Mucosa of descending colon (tissue), 3 donors: ENCODE results near the gene SIX2. TPM values are rescaled to one million over a fixed set of nuclear protein-coding genes. Genes with fewer than 3 reads are reported as not detected.

Source experiments
- ATAC-seq: fragments of 200-7000 bp; cut with Tn5 transposase; one replicate; pipeline ENCODE4 v1.9.1; 2020; ENCODE audit warnings: mild to moderate bottlenecking, moderate library complexity
- DNase-seq, 3 donors: peaks; one replicate each; pipeline ENCODE4 v3.0.0-alpha.2; 2020
- H3K36me3 ChIP-seq: fragments of 200-600 bp; one replicate; pipeline ENCODE4 v1.8.0; 2021; ENCODE audit warnings: low read depth, mild to moderate bottlenecking
- H3K4me1 ChIP-seq: fragments of 200-600 bp; one replicate; pipeline ENCODE4 v1.8.0; 2021; ENCODE audit warnings: low read depth, mild to moderate bottlenecking
- H3K4me3 ChIP-seq: fragments of 200-600 bp; one replicate; pipeline ENCODE4 v1.8.0; 2021; ENCODE audit warnings: mild to moderate bottlenecking
- H3K9me3 ChIP-seq: fragments of 200-600 bp; one replicate; pipeline ENCODE4 v1.8.0; 2021; ENCODE audit warnings: mild to moderate bottlenecking
- intact Hi-C, 2 donors: fragments of 100-400 bp; cut with DNase I in 1 of 2; cut with micrococcal nuclease in 1 of 2; formaldehyde crosslinking; loops; one replicate each; pipeline versions ENCODE4 v1.11.0 to v1.11.1; 2022; cut with DNase I, micrococcal nuclease
- total RNA-seq, 3 donors: library from RNA; stranded (reverse); fragmentation: NEBNext Ultra II Directional in 2 of 3; extraction: Animal tissue kit (Norgen Biotek cat#: 25700) in 2 of 3; gene quantifications; one replicate each; pipeline versions ENCODE4 v1.2.1 to v1.2.4, GENCODE V29; 2021 to 2023
- TF ChIP-seq, protein P1 (sequence below): fragments of 200-600 bp; IDR thresholded peaks from one replicate; pipeline ENCODE4 v1.8.0; 2022; ENCODE audit warnings: antibody characterized with exemption, mild to moderate bottlenecking
- donor health status: DM: no; HTN: no; CAD: no; lungs with moderate emphysema.
- donor health status: DM: no; HTN: no; CAD: no.
- donor health status: DM: no; HTN: yes; CAD: no.

Gene SIX2
- total RNA-seq, 3 donors from 2014 or later: 0.12 TPM; not detected in 2

DNA sequence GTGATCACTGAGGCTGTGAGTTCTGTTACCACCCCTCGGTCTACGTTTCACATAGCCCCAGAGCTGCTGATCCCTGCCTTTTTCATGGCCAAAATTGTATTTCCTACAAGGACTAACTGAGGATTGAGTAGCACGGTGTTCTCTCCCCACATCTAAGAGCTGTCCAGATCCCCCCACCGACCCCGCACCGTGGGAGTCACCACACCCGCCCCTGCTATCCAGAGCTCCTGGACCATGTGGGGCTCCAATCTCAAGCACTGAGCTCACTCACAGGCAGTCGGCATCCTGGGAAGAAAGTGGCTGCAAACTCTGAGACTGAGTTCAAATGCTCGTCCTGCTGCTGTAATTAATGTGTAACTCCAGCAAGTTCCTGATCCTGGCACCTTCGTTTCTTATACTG, 9.7 kb downstream of the SIX2 start:
- H3K36me3 ChIP-seq: no peaks in the 10 kb centered on the region
- TF ChIP-seq, protein P1, sequence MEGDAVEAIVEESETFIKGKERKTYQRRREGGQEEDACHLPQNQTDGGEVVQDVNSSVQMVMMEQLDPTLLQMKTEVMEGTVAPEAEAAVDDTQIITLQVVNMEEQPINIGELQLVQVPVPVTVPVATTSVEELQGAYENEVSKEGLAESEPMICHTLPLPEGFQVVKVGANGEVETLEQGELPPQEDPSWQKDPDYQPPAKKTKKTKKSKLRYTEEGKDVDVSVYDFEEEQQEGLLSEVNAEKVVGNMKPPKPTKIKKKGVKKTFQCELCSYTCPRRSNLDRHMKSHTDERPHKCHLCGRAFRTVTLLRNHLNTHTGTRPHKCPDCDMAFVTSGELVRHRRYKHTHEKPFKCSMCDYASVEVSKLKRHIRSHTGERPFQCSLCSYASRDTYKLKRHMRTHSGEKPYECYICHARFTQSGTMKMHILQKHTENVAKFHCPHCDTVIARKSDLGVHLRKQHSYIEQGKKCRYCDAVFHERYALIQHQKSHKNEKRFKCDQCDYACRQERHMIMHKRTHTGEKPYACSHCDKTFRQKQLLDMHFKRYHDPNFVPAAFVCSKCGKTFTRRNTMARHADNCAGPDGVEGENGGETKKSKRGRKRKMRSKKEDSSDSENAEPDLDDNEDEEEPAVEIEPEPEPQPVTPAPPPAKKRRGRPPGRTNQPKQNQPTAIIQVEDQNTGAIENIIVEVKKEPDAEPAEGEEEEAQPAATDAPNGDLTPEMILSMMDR: no peak
- H3K4me3 ChIP-seq: no peak overlapping the region
- ATAC-seq: no peak
- no peak for DNase-seq
- no peaks in the 10 kb centered on the region for H3K9me3 ChIP-seq
- H3K4me1 ChIP-seq: peaks cover 10% of the 10 kb centered on the region
- intact Hi-C loops: no loop called here

DNA sequence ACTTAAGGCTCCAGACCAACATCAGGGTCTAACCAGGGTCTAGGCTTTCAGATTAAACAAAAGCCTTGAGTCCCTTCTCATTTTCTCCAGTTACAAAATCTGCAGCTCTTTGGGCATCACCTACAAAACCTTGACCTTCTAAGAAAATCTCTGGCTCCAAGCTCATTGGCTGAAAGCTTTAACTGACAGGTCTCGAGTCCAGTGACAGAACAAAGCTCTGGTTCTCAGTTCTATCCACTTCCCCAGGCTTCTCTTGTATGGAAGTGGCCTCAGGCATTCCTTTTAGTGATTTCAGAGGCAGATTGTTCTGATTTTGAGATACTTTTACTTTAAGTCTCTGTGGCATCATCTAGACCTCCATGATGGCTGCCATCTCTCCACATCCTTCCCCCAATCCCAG, 11.3 kb downstream of the SIX2 start:
- ATAC-seq (no peak), DNase-seq (no peak)
- intact Hi-C loops: no loop called here
- H3K4me3 ChIP-seq: no peak overlapping the region
- TF ChIP-seq, protein P1: no peak
- no peaks in the 10 kb centered on the region for H3K36me3 ChIP-seq
- peaks cover 9% of the 10 kb centered on the region for H3K4me1 ChIP-seq
- H3K9me3 ChIP-seq: no peaks in the 10 kb centered on the region

DNA sequence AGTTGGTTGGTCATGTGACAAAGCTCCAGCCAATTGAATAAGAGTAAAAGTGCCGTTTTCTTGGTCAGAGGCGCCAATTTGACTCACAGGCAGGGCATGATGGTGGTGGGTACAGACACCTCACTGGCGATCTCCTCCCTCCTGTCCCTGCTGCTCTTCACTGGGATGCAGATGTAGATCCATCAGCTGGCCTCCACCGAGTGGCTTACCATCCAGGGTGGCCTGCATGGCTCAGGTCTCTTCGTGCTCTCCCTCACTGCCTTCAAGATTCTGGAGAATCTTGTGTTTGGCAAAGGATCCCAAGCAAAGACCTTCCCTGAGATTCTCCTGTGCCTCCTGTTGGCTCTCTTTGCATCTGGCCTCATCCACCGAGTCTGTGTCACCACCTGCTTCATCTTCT, 12.9 kb downstream of the SIX2 start:
- intact Hi-C loops: no loop called here
- ATAC-seq (no peak), DNase-seq (no peak)
- TF ChIP-seq, protein P1: no peak
- Histone ChIP-seq H3K36me3 (no peaks in the 10 kb centered on the region), H3K4me3 (no peak overlapping the region), H3K4me1 (peaks cover 5% of the 10 kb centered on the region), H3K9me3 (no peaks in the 10 kb centered on the region)

DNA sequence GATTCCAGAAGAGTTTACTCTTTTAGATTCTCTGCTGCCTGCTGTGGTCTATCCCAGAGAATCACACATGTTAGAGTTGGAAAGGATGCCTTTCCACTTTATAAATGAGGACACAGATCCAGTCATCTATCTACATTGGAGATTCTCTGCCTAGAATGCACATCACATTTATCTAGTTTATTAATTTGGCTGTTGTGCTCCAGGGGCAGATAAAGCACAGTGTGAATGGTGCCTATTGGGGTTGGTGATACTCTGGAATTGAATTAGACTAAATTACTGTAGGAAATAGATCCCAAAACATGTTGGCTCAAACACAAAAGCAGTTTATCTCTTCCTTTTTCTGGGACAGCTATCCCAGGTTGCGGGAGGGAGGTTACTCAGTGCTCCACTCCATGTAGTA, 14.9 kb downstream of the SIX2 start:
- no peaks in the 10 kb centered on the region for H3K36me3 ChIP-seq
- intact Hi-C loops: no loop called here
- TF ChIP-seq, protein P1: no peak

DNA sequence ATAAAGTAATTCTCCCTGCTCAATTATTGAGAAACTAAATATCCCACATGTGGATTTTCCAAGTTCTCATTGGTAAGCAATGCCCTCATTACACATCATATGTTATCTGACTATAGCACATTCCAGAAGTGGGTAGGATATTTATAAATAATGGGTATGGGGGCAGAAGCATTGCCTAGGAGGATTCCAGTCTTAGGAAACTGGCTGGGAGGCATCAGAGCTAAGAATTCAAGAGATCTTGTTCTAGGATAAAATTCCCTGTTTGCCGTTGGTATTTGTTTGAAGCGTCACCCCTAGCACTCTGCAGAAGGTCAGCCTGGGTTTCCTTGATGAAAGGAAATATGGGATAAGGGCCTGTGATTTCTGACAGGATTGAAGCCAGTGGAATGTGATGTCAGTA, 20.1 kb downstream of the SIX2 start:
- H3K9me3 ChIP-seq: peaks cover 7% of the 10 kb centered on the region
- TF ChIP-seq, protein P1: no peak
- ATAC-seq: no peak
- H3K4me1 ChIP-seq: no peaks in the 10 kb centered on the region
- no peak overlapping the region for H3K4me3 ChIP-seq
- no peaks in the 10 kb centered on the region for H3K36me3 ChIP-seq
- DNase-seq: no peak
- intact Hi-C loops: no loop called here

More for the DNA sequence above, 14.9 kb downstream of the SIX2 start:
- Histone ChIP-seq H3K4me1 (no peaks in the 10 kb centered on the region), H3K9me3 (no peaks in the 10 kb centered on the region), H3K4me3 (no peak overlapping the region)
- no peak for ATAC-seq
- no peak for DNase-seq
